Iris pigment epithelial cell (primary cell): ENCODE measurements around the gene CDC20.

Experiments used
- DNase-seq: peaks from one replicate; pipeline ENCODE4 v3.0.0-alpha.2; 2011; ENCODE audit warnings: low read depth

CDC20 gene

GRCh38 chr1:43358746-43359693 lies at the start of gene CDC20:
TSS of gene CDC20 (plus strand) at chr1:43358981. CDS start at chr1:43359216, 235 bp downstream.
- peak; percentile 96 for DNase-seq

GRCh38 chr1:43309405-43310025 lies 49.3 kb upstream of the CDC20 start:
- peak; percentile 21 for DNase-seq

GRCh38 chr1:43311521-43311920 lies 47.3 kb upstream of the CDC20 start:
- DNase-seq: no peak

- no peak for DNase-seq
Observed at GRCh38 chr1:43312212-43312623, 46.6 kb upstream of the CDC20 start.

- DNase-seq: no peak
Observed at GRCh38 chr1:43312663-43313515, 45.9 kb upstream of the CDC20 start.

- DNase-seq: no peak
Observed at GRCh38 chr1:43313771-43314170, 45.0 kb upstream of the CDC20 start.

GRCh38 chr1:43314233-43314632 lies 44.5 kb upstream of the CDC20 start:
- no peak for DNase-seq

GRCh38 chr1:43315481-43315880 lies 43.3 kb upstream of the CDC20 start:
- no peak for DNase-seq

GRCh38 chr1:43315963-43316737 lies 42.6 kb upstream of the CDC20 start:
- DNase-seq: no peak

- DNase-seq: no peak
Observed at GRCh38 chr1:43316738-43317520, 41.9 kb upstream of the CDC20 start.

GRCh38 chr1:43317817-43318471 lies 40.8 kb upstream of the CDC20 start:
- DNase-seq: no peak

- no peak for DNase-seq
Observed at GRCh38 chr1:43318831-43319230, 40.0 kb upstream of the CDC20 start.

GRCh38 chr1:43319288-43319687 lies 39.5 kb upstream of the CDC20 start:
- DNase-seq: no peak

GRCh38 chr1:43319766-43320165 lies 39.0 kb upstream of the CDC20 start:
- DNase-seq: no peak

GRCh38 chr1:43321331-43321891 lies 37.4 kb upstream of the CDC20 start:
- no peak for DNase-seq

GRCh38 chr1:43322506-43322905 lies 36.3 kb upstream of the CDC20 start:
- no peak for DNase-seq

GRCh38 chr1:43324810-43325209 lies 34.0 kb upstream of the CDC20 start:
- DNase-seq: no peak

GRCh38 chr1:43325381-43325780 lies 33.4 kb upstream of the CDC20 start:
- no peak for DNase-seq

GRCh38 chr1:43327549-43328292 lies 31.1 kb upstream of the CDC20 start:
- DNase-seq: peak; percentile 37
